Astrocyte (in vitro differentiated cells and primary cell): ENCODE measurements around the gene RALGAPB.

Experiments used
- CTCF ChIP-seq: IDR thresholded peaks from 2 replicates; pipeline ENCODE4 v1.5.1; 2011; ENCODE audit warnings: low read depth, mild to moderate bottlenecking, inconsistent platforms, low read length, moderate library complexity; ENCODE audit not compliant: insufficient read depth
- EZH2 ChIP-seq: IDR thresholded peaks from 2 replicates; pipeline ENCODE4 v1.6.1; 2012; ENCODE audit warnings: mild to moderate bottlenecking, low read length, inconsistent platforms; ENCODE audit not compliant: insufficient read depth

GRCh38 chr20:38479596-38479995, 7.0 kb downstream of the RALGAPB start:
- TF ChIP-seq CTCF (no peak), EZH2 (no peak)
